Muscle layer of colon (tissue), 2 donors: ENCODE results near the gene UQCRHL.
"Not testable (repeated sequence)": the region's sequence is repeated elsewhere in the genome, so short reads cannot be mapped to it uniquely, and the experiment has no call there.

Experiments
- H3K27ac ChIP-seq: one replicate; pipeline ENCODE4 v1.7.0; 2013; ENCODE audit warnings: low read depth, mild to moderate bottlenecking, low read length, moderate library complexity
- H3K27me3 ChIP-seq, 2 donors: one replicate each; pipeline ENCODE4 v1.7.0; 2013; ENCODE audit warnings: low read length in 2 of 2, mild to moderate bottlenecking in 2 of 2; ENCODE audit not compliant: insufficient read depth in 2 of 2, control insufficient read depth in 1 of 2
- H3K36me3 ChIP-seq: one replicate; pipeline ENCODE4 v1.7.0; 2013; ENCODE audit warnings: mild to moderate bottlenecking, low read length; ENCODE audit not compliant: insufficient read depth
- H3K4me1 ChIP-seq: one replicate; pipeline ENCODE4 v1.7.0; 2013; ENCODE audit warnings: mild to moderate bottlenecking, low read length; ENCODE audit not compliant: insufficient read depth
- H3K4me3 ChIP-seq, 2 donors: one replicate each; pipeline ENCODE4 v1.7.0; 2013; ENCODE audit warnings: low read length in 2 of 2, low read depth in 1 of 2, mild to moderate bottlenecking in 1 of 2, moderate library complexity in 1 of 2
- H3K9ac ChIP-seq: one replicate; pipeline ENCODE4 v1.7.0; 2013; ENCODE audit warnings: low read length
- H3K9me3 ChIP-seq: one replicate; pipeline ENCODE4 v1.7.0; 2013; ENCODE audit warnings: mild to moderate bottlenecking, low read length
- donor health status: abdominal sarcoma.
- donor health status: Adenocarcinoma of cecum.

Gene UQCRHL

GRCh38 chr1:15833842-15834405 lies 26.5 kb upstream of the UQCRHL start:
- peak overlapping the region; percentile 84 for H3K4me3 ChIP-seq
- peak overlapping the region; percentile 73 for H3K9ac ChIP-seq
- no peaks in the 10 kb centered on the region for H3K36me3 ChIP-seq
- no peaks in the 10 kb centered on the region for H3K27me3 ChIP-seq
- H3K9me3 ChIP-seq, result no peaks in the 10 kb centered on the region
- peaks cover 10% of the 10 kb centered on the region for H3K4me1 ChIP-seq
- H3K27ac ChIP-seq, result peak overlapping the region; percentile 100

- Histone ChIP-seq H3K4me3 (peak overlapping the region; percentile 45 to 84), H3K9ac (peak overlapping the region; percentile 73), H3K36me3 (no peaks in the 10 kb centered on the region), H3K27me3 (no peaks in the 10 kb centered on the region), H3K9me3 (no peaks in the 10 kb centered on the region), H3K4me1 (peaks cover 10% of the 10 kb centered on the region), H3K27ac (peak overlapping the region; percentile 100)
Measured at GRCh38 chr1:15833069-15833679, 25.7 kb upstream of the UQCRHL start.

DNA sequence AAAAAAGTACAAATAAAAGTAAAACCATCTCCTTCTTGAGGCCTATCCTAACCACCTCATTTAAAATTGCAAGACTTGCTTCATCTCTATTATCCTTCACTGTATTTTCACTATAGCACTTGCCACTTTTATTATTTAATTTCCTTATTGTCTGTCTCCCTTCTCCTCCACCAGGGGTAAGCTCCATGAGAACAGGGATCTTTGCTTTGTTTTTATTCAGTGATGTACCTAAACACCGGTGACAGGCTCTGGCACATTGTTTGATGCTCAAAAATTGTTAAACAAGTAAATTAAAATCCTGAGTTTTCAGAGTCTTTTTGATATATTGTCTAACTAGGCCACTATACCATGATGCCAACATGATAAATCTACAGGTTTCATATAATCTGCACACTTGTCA lies 22.8 kb upstream of the UQCRHL start:
- Histone ChIP-seq H3K36me3 (no peaks in the 10 kb centered on the region), H3K4me3 (no peak overlapping the region), H3K4me1 (peaks cover 15% of the 10 kb centered on the region), H3K9ac (no peak overlapping the region), H3K9me3 (no peaks in the 10 kb centered on the region), H3K27ac (peak overlapping the region; percentile 29), H3K27me3 (no peaks in the 10 kb centered on the region)

- peaks cover 15% of the 10 kb centered on the region for H3K4me1 ChIP-seq
- not testable (repeated sequence) for H3K27ac ChIP-seq, H3K27me3 ChIP-seq, H3K36me3 ChIP-seq, H3K9ac ChIP-seq, H3K9me3 ChIP-seq, H3K4me3 ChIP-seq
Measured at GRCh38 chr1:15828931-15829330, 21.5 kb upstream of the UQCRHL start.

GRCh38 chr1:15827567-15827966 lies 20.1 kb upstream of the UQCRHL start:
- H3K36me3 ChIP-seq, H3K9ac ChIP-seq, H3K4me1 ChIP-seq, H3K4me3 ChIP-seq, H3K27me3 ChIP-seq, H3K27ac ChIP-seq, H3K9me3 ChIP-seq: not testable (repeated sequence)

DNA sequence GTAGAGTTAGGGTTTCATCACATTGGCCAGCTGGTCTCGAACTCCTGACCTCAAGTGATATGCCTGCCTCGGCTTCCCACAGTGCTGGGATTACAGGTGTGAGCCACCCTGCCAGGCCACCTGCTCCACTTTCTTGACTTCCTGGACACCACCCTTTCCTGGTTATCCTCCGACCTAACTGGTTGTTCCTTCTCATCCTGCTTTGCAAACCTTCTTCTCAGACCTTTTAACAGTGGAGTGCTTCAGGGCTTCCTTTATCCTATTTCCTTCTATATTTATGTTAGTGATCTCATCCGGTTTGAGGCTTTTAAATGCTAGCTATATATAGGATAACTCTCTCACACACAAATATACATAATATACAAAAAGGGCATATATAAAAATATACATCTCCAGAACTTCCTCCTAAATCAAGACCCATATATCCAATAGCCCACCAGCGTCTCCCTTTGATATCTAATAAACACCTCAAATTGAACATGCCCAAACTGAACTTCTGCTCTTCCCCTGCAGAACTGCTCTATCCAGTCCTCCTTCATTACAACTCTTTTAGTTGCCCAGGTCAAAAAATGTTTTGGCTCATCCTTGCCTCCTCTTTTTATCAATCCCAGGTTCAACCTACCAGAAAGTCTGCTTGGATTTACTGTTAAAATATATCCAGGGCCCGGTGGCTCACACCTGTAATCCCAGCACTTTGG lies 19.5 kb upstream of the UQCRHL start:
- Histone ChIP-seq H3K27me3 (no peaks in the 10 kb centered on the region), H3K9me3 (no peaks in the 10 kb centered on the region), H3K4me1 (peaks cover 4% of the 10 kb centered on the region), H3K9ac (no peak overlapping the region), H3K4me3 (no peak overlapping the region), H3K27ac (no peak overlapping the region), H3K36me3 (no peaks in the 10 kb centered on the region)

GRCh38 chr1:15825800-15826199 lies 18.4 kb upstream of the UQCRHL start:
- Histone ChIP-seq H3K36me3 (no peaks in the 10 kb centered on the region), H3K9me3 (no peaks in the 10 kb centered on the region), H3K4me1 (peaks cover 4% of the 10 kb centered on the region), H3K27me3 (no peaks in the 10 kb centered on the region), H3K9ac (no peak overlapping the region), H3K27ac (no peak overlapping the region), H3K4me3 (no peak overlapping the region)

DNA sequence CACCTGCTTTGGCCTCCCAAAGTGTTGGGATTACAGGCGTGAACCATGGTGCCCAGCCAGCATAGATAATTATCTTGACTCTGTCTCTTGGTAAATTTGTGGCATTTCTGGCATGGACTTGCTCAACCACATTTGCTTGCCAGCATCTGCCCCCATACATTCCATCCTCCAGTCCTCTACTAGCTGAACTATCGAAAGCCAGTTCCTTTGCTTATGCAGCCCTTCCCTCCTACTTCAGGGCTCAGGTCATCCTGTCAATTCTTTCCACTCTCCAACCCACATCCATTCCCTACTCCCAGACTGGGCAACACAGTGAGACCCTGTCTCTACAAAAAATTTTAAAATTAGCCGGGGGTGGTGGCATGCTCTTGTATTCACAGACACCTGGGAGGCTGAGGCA lies 13.0 kb upstream of the UQCRHL start:
- H3K4me1 ChIP-seq, result no peaks in the 10 kb centered on the region
- no peaks in the 10 kb centered on the region for H3K27me3 ChIP-seq
- H3K9me3 ChIP-seq, result no peaks in the 10 kb centered on the region
- no peak overlapping the region for H3K27ac ChIP-seq
- H3K9ac ChIP-seq, result no peak overlapping the region
- H3K36me3 ChIP-seq, result no peaks in the 10 kb centered on the region
- no peak overlapping the region for H3K4me3 ChIP-seq

GRCh38 chr1:15816674-15817073 lies 9.2 kb upstream of the UQCRHL start:
- H3K27me3 ChIP-seq, result no peaks in the 10 kb centered on the region
- no peak overlapping the region for H3K27ac ChIP-seq
- no peaks in the 10 kb centered on the region for H3K4me1 ChIP-seq
- no peak overlapping the region for H3K4me3 ChIP-seq
- no peaks in the 10 kb centered on the region for H3K36me3 ChIP-seq
- H3K9me3 ChIP-seq, result no peaks in the 10 kb centered on the region
- no peak overlapping the region for H3K9ac ChIP-seq

- Histone ChIP-seq H3K27ac (no peak overlapping the region), H3K36me3 (no peaks in the 10 kb centered on the region), H3K27me3 (no peaks in the 10 kb centered on the region), H3K4me1 (no peaks in the 10 kb centered on the region), H3K9me3 (no peaks in the 10 kb centered on the region), H3K9ac (no peak overlapping the region), H3K4me3 (no peak overlapping the region)
Measured at GRCh38 chr1:15810073-15810472, 2.6 kb upstream of the UQCRHL start.

DNA sequence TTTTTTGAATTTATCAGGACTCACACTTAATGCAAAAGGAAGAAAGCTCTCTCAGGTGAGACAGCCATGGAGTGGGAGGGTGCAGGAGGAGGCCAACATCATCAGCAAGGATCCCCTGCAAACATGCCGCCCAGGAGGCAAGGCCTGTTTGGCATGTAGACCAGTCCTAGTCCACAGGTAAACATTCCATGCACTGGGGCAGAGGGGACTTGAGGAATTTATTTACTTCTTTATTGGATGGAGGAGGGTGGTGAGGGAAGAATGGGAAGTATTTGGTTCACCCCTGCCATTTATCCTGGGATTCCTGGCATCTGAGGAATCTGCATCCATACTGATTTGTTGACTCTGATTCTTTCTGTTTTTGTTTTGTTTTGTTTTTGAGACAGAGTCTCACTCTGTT lies 1.5 kb upstream of the UQCRHL start:
- Histone ChIP-seq H3K36me3 (no peaks in the 10 kb centered on the region), H3K27ac (no peak overlapping the region), H3K4me1 (no peaks in the 10 kb centered on the region), H3K4me3 (no peak overlapping the region), H3K9ac (no peak overlapping the region), H3K9me3 (no peaks in the 10 kb centered on the region), H3K27me3 (no peaks in the 10 kb centered on the region)

- Histone ChIP-seq H3K27me3 (no peaks in the 10 kb centered on the region), H3K4me3 (no peak overlapping the region), H3K36me3 (no peaks in the 10 kb centered on the region), H3K9me3 (no peaks in the 10 kb centered on the region), H3K9ac (no peak overlapping the region), H3K4me1 (no peaks in the 10 kb centered on the region), H3K27ac (no peak overlapping the region)
Measured at GRCh38 chr1:15807121-15807520, 328 bp downstream of the UQCRHL start.
